Measurements from ENCODE around the gene CRHR2. TPM values are rescaled to one million over a fixed set of nuclear protein-coding genes. Genes with fewer than 3 reads are reported as not detected.

The CRHR2 gene
- total and polyA plus RNA-seq, 2 of the 4 experiments (the other 2 are of a cell fraction), result not detected

- H3K79me1 ChIP-seq (ENCODE audit: low read depth in 1 of 2, low read length in 2 of 2), result peaks cover 48 to 57% of the 10 kb centered on the region in 2 experiments
- no peak overlapping the region for H3K18ac ChIP-seq (ENCODE audit: low read depth, low read length)
- H4K5ac ChIP-seq (ENCODE audit: low read depth, low read length), result no peak overlapping the region
- H3K4ac ChIP-seq (ENCODE audit: low read depth, low read length), result no peak overlapping the region
- no peak overlapping the region for H3K23ac ChIP-seq (ENCODE audit: low read depth, low read length)
- H3K4me2 ChIP-seq (ENCODE audit: low read depth, low read length), result no peak overlapping the region
- peaks cover 64% of the 10 kb centered on the region; the same call in 1 of the 2 replicates for H4K20me1 ChIP-seq (ENCODE audit: insufficient read depth, low read length)
- H2AK5ac ChIP-seq (ENCODE audit: low read depth, low read length), result no peak overlapping the region
- H3K4me1 ChIP-seq (ENCODE audit: control insufficient read depth, insufficient read depth, low read length), result peaks cover 2% of the 10 kb centered on the region; the same call in 1 of the 2 replicates
- no peak overlapping the region for H3K27ac ChIP-seq (ENCODE audit: insufficient read depth, low read length)
- H2BK15ac ChIP-seq (ENCODE audit: low read depth, low read length), result no peak overlapping the region
- no peak overlapping the region for H2AK9ac ChIP-seq (replicated peaks; ENCODE audit: low read depth, low read length, poor library complexity)
- POLR2A ChIA-PET (ENCODE audit: unreplicated experiment), result no interaction called here
- DNase-seq (no peak), ATAC-seq (ENCODE audit: low read depth) (no peak)
- no peak overlapping the region for H2BK120ac ChIP-seq (ENCODE audit: low read depth, low read length)
- H3K9me3 ChIP-seq (ENCODE audit: control insufficient read depth, insufficient read depth, low read length), result no peaks in the 10 kb centered on the region
- H3K4me3 ChIP-seq (ENCODE audit: insufficient read depth, low read depth, low read length), result no peak overlapping the region
- no CpG with 5 or more reads among the region's 2 CpGs for WGBS, 2 experiments (ENCODE audit: extremely low coverage in 2 of 2, insufficient read length in 1 of 2)
- H2BK5ac ChIP-seq (ENCODE audit: low read depth, low read length, poor library complexity, severe bottlenecking), result no peak overlapping the region
- peaks cover 4% of the 10 kb centered on the region for H3K9me1 ChIP-seq (ENCODE audit: insufficient read depth, low read length)
- dilution Hi-C loops (cut with HindIII; ENCODE audit: low sequenced_read_pairs, unreplicated experiment), result no loop called here
- no peak overlapping the region for H2AFZ ChIP-seq (replicated peaks; ENCODE audit: low read length, poor library complexity)
- no peak overlapping the region for H3K9ac ChIP-seq (ENCODE audit: low read depth, low read length)
- no peak overlapping the region for H2BK20ac ChIP-seq (ENCODE audit: low read depth, low read length)
- BruUV-seq (replicated peaks), result no TSS peak
- H4K8ac ChIP-seq (ENCODE audit: low read depth in 2 of 2, low read length in 2 of 2), result no peak overlapping the region
- intact Hi-C loops (cut with micrococcal nuclease), result no loop called here
- CTCF ChIA-PET, result interaction anchor here (1.2 kb wide), 1 partner anchor 20 kb away, joined by 3 read pairs; no protein-coding TSS in a partner anchor
- no peak overlapping the region for H4K91ac ChIP-seq (ENCODE audit: insufficient read depth, low read depth, low read length)
- in situ Hi-C loops (cut with MboI; ENCODE audit: low sequenced_read_pairs), result no loop called here
- no peak overlapping the region for H3K14ac ChIP-seq (replicated peaks; ENCODE audit: low read depth, low read length)
- no peak overlapping the region for H3K56ac ChIP-seq (ENCODE audit: extremely low read depth, insufficient read depth, low read length)
- H3K27me3 ChIP-seq (ENCODE audit: control insufficient read depth, insufficient read depth, low read length), result no peaks in the 10 kb centered on the region
- peaks cover 64% of the 10 kb centered on the region for H3K36me3 ChIP-seq (ENCODE audit: control insufficient read depth, insufficient read depth, low read length)
- no peak for TF ChIP-seq POLR2A (IDR thresholded peaks at IDR 0.05; ENCODE audit: low read depth, low read length)
- TF ChIP-seq MAZ (IDR thresholded peaks at IDR 0.05; ENCODE audit: borderline replicate concordance, low read depth, low read length), result no peak
- no peak for TF ChIP-seq NFE2L2 (IDR thresholded peaks at IDR 0.05; ENCODE audit: low read depth, low read length)
- TF ChIP-seq CTCF (conservative IDR thresholded peaks at IDR 0.05; ENCODE audit: low read depth, low read length), result no peak
- no peak for TF ChIP-seq CHD1 (IDR thresholded peaks at IDR 0.05; ENCODE audit: low read depth, low read length)
- no peak for TF ChIP-seq CEBPB (IDR thresholded peaks at IDR 0.05; ENCODE audit: low read depth, low read length)
- TF ChIP-seq MXI1 (IDR thresholded peaks at IDR 0.05; ENCODE audit: borderline replicate concordance, low read depth, low read length), result no peak
Observed at GRCh38 chr7:30617359-30617758, 64.9 kb downstream of the CRHR2 start.
